Measurements from ENCODE around the gene PIGP.

GRCh38 chr21:37087188-37087587 is 14.3 kb upstream of the PIGP start:
- TF ChIP-seq, protein P1, sequence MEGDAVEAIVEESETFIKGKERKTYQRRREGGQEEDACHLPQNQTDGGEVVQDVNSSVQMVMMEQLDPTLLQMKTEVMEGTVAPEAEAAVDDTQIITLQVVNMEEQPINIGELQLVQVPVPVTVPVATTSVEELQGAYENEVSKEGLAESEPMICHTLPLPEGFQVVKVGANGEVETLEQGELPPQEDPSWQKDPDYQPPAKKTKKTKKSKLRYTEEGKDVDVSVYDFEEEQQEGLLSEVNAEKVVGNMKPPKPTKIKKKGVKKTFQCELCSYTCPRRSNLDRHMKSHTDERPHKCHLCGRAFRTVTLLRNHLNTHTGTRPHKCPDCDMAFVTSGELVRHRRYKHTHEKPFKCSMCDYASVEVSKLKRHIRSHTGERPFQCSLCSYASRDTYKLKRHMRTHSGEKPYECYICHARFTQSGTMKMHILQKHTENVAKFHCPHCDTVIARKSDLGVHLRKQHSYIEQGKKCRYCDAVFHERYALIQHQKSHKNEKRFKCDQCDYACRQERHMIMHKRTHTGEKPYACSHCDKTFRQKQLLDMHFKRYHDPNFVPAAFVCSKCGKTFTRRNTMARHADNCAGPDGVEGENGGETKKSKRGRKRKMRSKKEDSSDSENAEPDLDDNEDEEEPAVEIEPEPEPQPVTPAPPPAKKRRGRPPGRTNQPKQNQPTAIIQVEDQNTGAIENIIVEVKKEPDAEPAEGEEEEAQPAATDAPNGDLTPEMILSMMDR (IDR thresholded peaks at IDR 0.05) = peak; percentile 23 to 49 (median 34)
- TF ChIP-seq POLR2A (IDR thresholded peaks at IDR 0.05) (no peak), POLR2AphosphoS5 (IDR thresholded peaks at IDR 0.05) (no peak)

Measured in transverse colon (tissue), 4 donors.